ENCODE data around the gene CAVIN3. TPM values are rescaled to one million over a fixed set of nuclear protein-coding genes. Genes with fewer than 3 reads are reported as not detected.

CAVIN3 gene
- total and polyA plus RNA-seq, 4 donors = 23.2 to 122 (median 86.5) TPM

Other genes with a start within 250 kb of the CAVIN3 start
- not detected for gene OR56B4, start 212.8 kb downstream of the CAVIN3 start, total RNA-seq
- not detected for gene OR56B4, start 212.8 kb downstream of the CAVIN3 start, polyA plus RNA-seq
- not detected for gene OR52B2, start 150.2 kb downstream of the CAVIN3 start, total RNA-seq
- not detected for gene OR52B2, start 150.2 kb downstream of the CAVIN3 start, polyA plus RNA-seq
- gene OR52W1, start 121.3 kb downstream of the CAVIN3 start, total RNA-seq = not detected
- gene OR52W1, start 121.3 kb downstream of the CAVIN3 start, polyA plus RNA-seq = not detected
- gene C11orf42, start 114.9 kb downstream of the CAVIN3 start, total RNA-seq = not detected
- gene C11orf42, start 114.9 kb downstream of the CAVIN3 start, polyA plus RNA-seq = not detected
- gene FHIP1B, start 85.9 kb downstream of the CAVIN3 start, total RNA-seq = 10 to 100 TPM; 42.0 to 43.4 TPM
- 10 to 100 TPM; 40.9 to 41.5 TPM for gene FHIP1B, start 85.9 kb downstream of the CAVIN3 start, polyA plus RNA-seq
- 10 to 100 TPM in 1 of 2 donors, 1 to 10 TPM in 1; 5.6 to 12.0 TPM for gene CNGA4, start 81.4 kb downstream of the CAVIN3 start, total RNA-seq
- gene CNGA4, start 81.4 kb downstream of the CAVIN3 start, polyA plus RNA-seq = 1 to 10 TPM in 1 of 2 donors, under 1 TPM in 1; 0.85 to 3.5 TPM
- gene CCKBR, start 60.7 kb downstream of the CAVIN3 start, total RNA-seq = not detected
- not detected for gene CCKBR, start 60.7 kb downstream of the CAVIN3 start, polyA plus RNA-seq
- gene SMPD1, start 70.0 kb upstream of the CAVIN3 start, total RNA-seq = 10 to 100 TPM; 19.3 to 69.5 TPM
- 10 to 100 TPM; 31.8 to 34.0 TPM for gene SMPD1, start 70.0 kb upstream of the CAVIN3 start, polyA plus RNA-seq
- 10 to 100 TPM; 38.9 to 42.0 TPM for gene APBB1, start 98.6 kb upstream of the CAVIN3 start, total RNA-seq
- gene APBB1, start 98.6 kb upstream of the CAVIN3 start, polyA plus RNA-seq = 10 to 100 TPM; 18.8 to 22.3 TPM
- 1 to 10 TPM; 2.3 to 3.5 TPM for gene HPX, start 120.5 kb upstream of the CAVIN3 start, total RNA-seq
- 1 to 10 TPM in 1 of 2 donors, under 1 TPM in 1; 0.46 to 1.3 TPM for gene HPX, start 120.5 kb upstream of the CAVIN3 start, polyA plus RNA-seq
- gene TRIM3, start 153.4 kb upstream of the CAVIN3 start, total RNA-seq = 10 to 100 TPM; 28.4 to 29.0 TPM
- gene TRIM3, start 153.4 kb upstream of the CAVIN3 start, polyA plus RNA-seq = 10 to 100 TPM; 15.7 to 16.4 TPM
- gene ARFIP2, start 160.8 kb upstream of the CAVIN3 start, total RNA-seq = 10 to 100 TPM; 34.0 to 53.7 TPM
- gene ARFIP2, start 160.8 kb upstream of the CAVIN3 start, polyA plus RNA-seq = 10 to 100 TPM; 41.9 to 51.1 TPM
- 10 to 100 TPM; 31.5 to 43.4 TPM for gene TIMM10B, start 161.0 kb upstream of the CAVIN3 start, total RNA-seq
- gene TIMM10B, start 161.0 kb upstream of the CAVIN3 start, polyA plus RNA-seq = 10 to 100 TPM; 20.5 to 32.6 TPM
- gene DNHD1, start 176.8 kb upstream of the CAVIN3 start, total RNA-seq = 10 to 100 TPM; 15.2 to 15.6 TPM
- gene DNHD1, start 176.8 kb upstream of the CAVIN3 start, polyA plus RNA-seq = 1 to 10 TPM; 4.5 to 8.8 TPM

All from lung (tissue), 4 donors.